GM18511 (cell line): ENCODE results near the gene GRM4.

Source experiments
- ATAC-seq: cut with Tn5 transposase; IDR thresholded peaks from one replicate; pipeline ENCODE4 v1.9.1; 2021; ENCODE audit warnings: mild to moderate bottlenecking, moderate library complexity; ENCODE audit not compliant: unreplicated experiment

The GRM4 gene

DNA sequence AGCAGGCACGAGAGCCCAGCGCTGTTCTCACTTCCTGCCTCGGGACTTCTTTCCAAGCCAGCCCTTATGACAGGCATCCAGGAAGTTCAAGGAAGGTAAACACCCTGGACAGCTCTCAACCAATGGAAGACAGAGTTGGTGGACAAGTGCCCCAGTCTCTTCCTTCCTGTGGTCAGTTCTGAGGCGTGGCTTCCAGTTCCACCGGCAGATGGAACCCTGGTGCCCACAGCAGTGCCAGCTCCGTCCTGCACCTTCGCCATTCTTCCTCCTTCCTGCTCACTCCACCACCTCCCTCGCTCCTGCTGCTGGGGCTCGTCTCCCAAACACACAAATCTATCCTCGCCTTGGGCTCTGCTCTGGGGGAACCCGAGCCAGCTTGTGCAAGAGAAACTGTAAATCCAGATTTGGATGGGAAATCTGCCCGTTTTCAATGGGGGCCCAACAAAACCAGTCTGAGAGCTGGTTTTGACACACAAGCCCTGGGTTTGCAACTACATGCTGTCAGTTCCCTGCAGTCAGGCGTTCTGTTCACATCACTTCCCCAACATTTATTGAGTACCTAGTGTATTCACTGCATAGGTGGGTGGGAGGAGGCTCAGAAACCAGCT, 162.7 kb downstream of the GRM4 start:
- no peak for ATAC-seq

DNA sequence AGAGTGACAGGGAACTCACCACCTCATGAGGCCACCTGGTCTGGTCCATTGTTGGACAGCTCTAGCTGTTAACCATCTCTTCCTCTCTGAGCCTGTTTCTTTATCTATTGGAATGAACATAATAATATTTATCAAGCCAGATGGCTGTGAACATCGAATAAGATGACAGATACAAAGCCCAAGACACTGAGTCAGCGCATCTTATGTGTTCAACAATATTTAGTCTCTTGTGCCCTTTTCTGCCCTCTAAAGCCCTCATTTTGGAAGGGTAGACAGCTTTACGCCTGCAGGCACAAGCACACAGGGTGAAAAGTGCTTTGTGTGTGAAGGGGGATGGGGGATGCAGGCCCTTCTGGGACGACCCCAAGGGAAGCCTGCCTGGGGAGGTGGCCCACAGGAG, 164.0 kb downstream of the GRM4 start:
- no peak for ATAC-seq

DNA sequence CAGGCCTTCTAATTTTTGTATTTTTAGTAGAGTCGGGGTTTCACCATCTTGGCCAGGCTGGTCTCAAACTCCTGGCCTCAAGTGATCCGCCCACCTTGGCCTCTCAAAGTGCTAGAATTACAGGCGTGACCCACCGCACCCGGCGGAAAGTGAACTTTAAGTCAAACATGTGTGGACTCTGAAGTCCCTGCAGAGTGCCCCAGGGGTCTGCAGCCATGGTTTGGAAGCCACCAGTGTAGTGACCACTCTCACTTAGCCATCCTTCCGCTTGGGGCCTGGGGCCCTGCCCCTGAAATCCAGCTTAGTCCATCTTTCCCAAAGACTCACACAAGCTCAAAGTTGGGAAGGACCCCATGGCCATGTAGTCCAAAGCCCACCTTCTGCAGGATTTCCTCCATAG, 164.5 kb downstream of the GRM4 start:
- ATAC-seq, result no peak

DNA sequence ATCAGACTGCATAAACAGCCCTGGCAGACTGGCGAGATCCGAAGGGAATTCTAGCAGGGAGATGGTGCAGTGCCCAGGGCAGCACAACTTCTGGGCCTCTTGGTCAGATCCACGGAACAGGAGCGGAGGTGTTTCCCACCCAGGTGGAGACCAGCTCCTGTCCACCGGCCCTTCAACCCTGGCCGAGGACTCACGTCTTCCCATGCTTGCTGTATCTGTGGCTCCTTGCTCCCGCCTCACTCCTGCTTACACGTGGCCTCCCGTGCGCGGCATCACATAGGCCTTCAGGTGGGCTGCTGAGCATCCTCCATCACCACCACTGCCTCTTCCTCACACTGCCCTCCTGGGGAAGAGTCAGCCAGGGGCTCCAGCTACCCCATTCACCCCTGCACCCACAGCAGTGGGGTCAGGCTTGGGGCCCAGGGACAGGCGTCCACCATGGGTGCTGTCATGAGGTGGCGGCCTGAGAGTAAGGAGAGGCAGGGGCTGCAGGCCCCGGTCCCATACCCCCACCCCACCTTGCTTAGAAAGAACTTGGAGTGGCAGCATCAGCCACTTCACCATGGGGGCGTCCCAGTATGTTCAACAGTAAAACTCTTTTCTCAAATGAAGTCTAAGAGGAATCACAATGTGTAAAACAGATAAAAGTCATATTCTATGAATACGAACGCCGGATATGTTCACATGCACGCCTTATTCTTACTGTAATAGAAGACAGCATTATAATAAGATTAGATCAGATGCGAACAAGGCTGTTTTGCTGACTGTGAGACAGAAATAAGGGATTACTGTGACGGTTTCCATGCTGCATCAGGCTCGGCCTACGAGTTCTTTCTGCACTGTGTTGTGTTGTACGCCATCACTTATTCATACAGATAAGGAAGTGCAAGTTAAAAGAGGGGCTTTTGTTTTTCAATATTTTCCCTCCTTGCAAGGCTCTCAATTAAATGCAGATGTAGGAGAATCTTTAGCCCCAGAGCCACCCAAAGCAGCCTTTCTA, 165.4 kb downstream of the GRM4 start:
- ATAC-seq, result no peak

DNA sequence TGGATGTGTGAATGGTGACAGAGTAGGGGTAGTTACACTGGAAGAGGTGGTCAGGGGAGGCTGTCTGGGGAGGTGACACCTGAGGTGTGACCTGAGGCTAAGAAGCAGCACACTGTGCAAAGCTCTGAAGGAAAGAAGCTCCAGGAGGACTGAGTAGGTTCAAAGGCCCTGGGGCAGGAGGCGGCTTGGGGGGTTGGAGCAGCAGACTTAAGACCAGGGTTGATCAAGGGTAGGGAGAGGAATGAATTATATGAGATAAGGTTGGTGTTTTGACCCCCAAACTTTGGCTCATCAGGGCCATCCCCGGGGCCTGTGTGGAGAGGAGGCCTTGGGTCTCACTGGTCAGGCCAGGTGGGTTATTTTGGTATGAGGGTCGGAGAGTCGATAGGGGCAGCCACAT, 166.1 kb downstream of the GRM4 start:
- ATAC-seq, result no peak

DNA sequence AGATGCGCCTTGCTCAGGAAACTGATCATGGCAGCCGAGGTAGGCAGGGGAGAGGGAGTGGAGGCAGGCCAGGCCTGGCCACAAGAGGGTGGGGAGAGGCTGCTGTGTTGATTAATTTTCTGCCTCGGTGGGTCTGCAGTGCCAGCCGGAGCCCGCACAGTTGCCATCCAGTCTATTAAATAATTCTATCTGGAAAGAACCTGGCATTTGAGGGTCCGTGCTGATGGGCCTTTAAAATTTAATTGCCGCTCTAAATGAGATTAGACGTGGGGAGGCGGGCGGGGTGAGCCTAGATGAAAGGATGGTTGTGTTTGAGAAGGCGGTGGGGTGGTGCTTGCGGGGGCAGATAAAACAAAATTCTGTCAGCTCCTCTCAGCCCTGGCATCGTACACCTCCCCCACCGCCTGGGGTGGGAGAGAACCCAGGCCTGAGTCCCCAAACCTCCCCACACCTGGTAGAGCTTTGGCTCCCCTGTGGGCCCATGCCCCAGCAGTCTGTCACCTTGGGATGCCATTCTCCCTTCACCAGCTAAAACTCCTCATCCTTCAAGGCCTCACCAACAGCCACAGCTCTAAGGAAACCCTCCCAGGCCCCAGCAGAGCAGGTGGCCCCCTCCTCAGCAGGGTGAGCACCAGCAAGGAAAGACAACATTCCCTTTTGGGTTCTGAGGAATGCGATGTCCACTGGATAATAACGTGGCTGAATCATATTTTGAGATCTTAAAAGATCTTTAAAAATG, 167.3 kb downstream of the GRM4 start:
- no peak for ATAC-seq

DNA sequence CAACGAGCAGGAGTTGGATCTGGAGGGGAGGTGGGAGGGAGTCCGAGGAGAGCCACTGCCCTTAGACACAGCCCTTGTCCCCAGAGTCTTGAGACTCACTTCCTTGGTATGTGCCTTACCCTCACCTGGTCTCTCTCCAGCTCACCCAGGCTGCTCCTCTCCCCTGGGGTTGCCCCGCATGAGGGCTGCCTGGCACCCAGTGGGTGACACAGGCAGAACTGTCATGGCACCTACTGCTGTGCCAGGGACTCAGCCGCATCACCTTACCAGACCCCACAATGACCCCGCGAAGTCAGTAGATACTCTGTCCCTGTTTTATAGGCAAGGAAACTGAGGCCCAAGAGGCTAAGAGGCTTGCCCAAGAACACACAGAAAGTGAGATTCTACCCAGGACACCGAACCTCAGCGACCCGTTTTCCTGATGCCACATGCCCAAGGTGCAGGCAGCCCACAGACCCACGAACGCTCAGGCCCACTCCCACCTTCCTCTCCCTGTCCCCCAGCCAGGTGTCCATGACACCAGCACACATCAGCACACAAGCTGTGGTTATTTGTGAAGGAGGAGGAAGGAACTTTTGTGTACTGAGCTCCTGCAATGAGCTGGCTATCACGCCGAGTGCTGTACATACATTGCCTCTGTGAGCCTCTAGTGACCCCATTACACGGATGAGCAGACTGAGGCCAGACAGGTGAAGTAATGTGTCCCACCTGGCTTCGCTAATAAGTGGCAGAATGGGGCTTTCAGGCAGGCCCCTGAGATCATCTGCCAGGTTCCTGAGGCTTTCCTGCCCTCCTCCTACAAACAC, 168.1 kb downstream of the GRM4 start:
- no peak for ATAC-seq

DNA sequence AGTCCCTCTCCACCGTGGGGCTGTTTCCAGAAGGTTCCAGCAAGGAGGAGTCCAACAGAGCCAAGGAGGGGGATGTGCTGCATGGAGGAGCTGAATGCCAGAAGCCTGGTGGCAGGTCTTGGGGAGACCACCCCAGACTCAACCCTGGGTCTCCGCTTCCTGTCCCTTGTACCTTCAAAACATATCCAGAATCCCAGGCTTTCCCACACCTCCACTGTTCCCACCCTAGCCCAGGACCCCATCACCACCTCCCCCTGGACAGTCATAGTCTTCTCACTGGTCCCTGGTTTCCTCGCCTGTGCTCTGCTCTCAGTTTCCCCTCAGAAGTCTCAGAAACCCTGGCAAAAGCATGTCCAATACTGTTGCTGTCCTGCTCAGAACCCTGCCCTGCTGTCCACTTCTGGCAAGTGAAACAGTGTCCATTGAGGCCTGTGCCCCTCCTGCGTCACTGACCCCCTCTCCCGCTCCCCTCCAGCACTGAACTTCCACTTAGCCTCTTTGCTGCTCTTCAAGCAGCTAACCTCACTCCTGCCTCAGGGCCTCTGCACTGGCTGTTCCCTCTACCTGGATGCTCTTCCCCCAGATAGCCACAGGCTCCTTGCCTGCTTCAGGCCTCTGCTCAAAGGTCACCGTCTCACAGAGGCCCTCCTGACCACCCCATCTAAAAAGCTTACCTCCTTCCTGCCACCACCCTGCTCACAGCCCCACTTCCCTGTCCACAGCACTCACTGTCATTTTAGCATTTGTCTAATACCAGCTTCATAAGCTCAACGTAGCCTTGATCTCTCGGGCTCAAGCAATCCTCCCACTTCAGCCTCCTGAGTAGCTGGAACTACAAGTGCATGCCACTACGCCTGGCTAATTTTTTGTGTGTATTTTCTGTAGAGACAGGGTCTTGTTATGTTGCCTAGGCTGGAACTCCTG, 169.2 kb downstream of the GRM4 start:
- no peak for ATAC-seq

DNA sequence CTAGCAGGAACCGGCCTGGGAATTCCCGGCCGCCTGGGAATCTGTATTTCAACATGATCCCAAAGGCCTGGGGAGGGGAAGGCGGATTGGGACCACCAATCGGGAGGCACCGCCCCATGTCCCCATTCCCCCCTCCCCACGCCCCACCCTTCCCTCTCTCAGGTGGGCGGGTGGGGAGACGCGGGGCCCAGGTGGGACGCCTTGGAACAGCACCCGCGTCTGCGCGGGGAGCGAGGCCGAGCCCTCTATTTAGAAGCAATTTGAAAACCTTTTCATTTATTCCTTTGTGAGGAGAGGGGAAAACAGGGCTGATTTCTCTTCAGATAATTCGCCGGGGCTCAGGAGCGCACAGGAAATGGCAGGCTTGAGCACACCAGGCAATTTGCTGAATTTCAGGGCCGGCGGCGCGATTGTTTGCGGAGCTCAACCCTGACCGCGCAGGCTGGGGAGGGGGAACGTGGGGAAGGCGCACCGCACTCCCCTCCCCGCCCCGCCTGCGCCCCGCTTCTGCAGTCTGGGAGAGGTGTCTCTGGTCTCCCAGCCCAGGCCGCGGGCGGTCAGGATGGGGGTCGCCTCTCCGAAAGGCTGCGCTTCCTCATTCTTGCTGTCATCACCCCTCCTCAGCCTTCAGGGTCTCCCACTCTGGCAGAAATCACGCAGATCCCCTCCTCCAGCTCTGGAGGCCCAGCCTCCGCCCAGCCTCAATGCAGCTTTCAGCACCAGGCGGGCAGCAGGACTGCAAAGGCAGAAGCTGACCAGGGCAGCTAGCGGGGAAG, 170.0 kb downstream of the GRM4 start:
- ATAC-seq, result no peak

DNA sequence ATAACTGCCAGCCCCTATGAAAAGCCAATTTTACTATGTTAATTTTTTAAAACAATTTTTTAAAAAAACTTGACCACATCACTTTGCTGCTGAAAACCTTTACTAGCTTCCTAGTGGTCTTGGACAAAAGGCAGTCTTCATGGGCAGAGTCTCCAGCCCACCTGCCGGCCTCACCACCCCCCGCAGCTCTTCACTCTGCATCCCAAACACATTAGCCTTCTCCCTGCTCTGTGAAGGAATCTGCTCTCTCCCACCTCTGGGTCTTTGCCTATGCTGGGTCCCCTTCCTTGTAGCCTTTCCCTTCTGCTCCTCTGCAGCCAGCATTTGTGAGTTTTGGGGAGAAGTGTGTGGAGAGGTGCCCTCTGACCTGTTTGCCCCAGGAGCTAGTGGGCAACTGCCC, 171.4 kb downstream of the GRM4 start:
- no peak for ATAC-seq

DNA sequence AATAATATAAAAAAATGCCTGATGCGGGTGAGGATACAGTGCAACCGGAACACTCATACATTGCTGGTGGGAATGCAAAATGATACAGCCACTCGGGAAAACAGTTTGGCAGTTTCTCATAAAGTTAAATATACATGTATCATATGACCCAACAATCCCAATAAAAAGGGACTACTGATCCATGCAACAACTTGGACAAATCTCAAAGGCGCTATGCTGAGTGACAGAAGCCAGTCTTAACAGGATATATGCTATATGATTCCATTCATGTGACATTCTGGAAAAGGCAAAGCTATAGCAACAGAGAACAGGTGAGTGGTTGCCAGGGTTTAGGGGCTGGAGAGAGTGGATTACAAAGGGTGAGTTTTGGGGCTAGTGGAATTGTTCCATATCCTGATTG, 171.9 kb downstream of the GRM4 start:
- ATAC-seq, result no peak

DNA sequence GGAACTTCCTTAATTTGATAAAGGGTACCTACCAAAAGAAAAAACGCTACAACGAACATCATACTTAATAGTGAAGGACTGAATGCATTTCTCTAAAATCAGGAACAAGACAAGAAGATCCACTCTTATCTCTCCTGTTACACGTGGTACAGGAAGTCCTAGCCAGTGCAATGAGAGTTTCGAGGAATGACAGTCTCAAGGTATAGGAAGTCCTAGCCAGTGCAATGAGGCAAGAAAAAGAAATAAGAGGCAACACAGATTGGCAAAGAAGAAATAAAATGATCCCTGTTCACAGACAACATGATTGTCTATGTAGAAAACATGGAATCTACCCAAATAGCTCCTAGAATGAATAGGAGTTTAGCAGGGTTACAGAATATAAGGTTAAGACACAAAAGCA, 174.3 kb downstream of the GRM4 start:
- no peak for ATAC-seq
